H1 (cell line): Measurements from ENCODE around the gene PCDHB10. TPM values are rescaled to one million over a fixed set of nuclear protein-coding genes. Genes with fewer than 3 reads are reported as not detected.
"Not testable (repeated sequence)": the region's sequence is repeated elsewhere in the genome, so short reads cannot be mapped to it uniquely, and the experiment has no call there.

Experiments
- CTCF ChIA-PET: fragments of 300-600 bp; sonication (Branson Sonifier 250); formaldehyde crosslinking; loops from one replicate; lab custom pipeline; 2021; ENCODE audit not compliant: partially characterized antibody; lab: Charles Lee
- POLR2A ChIA-PET: fragments of 300-600 bp; sonication (Branson Sonifier 250); formaldehyde crosslinking; loops from one replicate; lab custom pipeline; 2021; ENCODE audit warnings: inconsistent platforms; ENCODE audit not compliant: partially characterized antibody; lab: Charles Lee
- DNase-seq, 2 experiments: peaks; one replicate each; pipeline versions ENCODE4 v3.0.0 to v3.0.0-alpha.2; 2010 to 2022; ENCODE audit warnings: low spot score in 2 of 2, low read depth in 1 of 2, mixed read lengths in 1 of 2
- FAIRE-seq: peaks from 2 replicates; lab custom pipeline; 2011; peaks lifted over from hg19 to GRCh38; lab: Jason Lieb, UNC
- H2AFZ ChIP-seq: 2 replicates; pipeline ENCODE4 v1.8.1; 2012; ENCODE audit warnings: low read length, inconsistent platforms
- H2AK5ac ChIP-seq: 2 replicates; pipeline ENCODE4 v1.6.1; 2013; ENCODE audit warnings: low read depth, low read length
- H2BK120ac ChIP-seq: replicated peaks from 2 replicates; pipeline ENCODE3; 2013; ENCODE audit warnings: low read depth, low read length, inconsistent platforms
- H2BK12ac ChIP-seq: 2 replicates; pipeline ENCODE4 v1.6.1; 2013; ENCODE audit warnings: low read depth, low read length
- H2BK15ac ChIP-seq: 2 replicates; pipeline ENCODE4 v1.6.1; 2013; ENCODE audit warnings: low read length
- H2BK20ac ChIP-seq: 2 replicates; pipeline ENCODE4 v1.6.1; 2013; ENCODE audit warnings: low read length
- H2BK5ac ChIP-seq: 2 replicates; pipeline ENCODE4 v1.6.1; 2013; ENCODE audit warnings: low read depth, low read length
- H3K14ac ChIP-seq: 2 replicates; pipeline ENCODE4 v1.6.1; 2013; ENCODE audit warnings: inconsistent platforms; ENCODE audit not compliant: insufficient read length
- H3K18ac ChIP-seq: 2 replicates; pipeline ENCODE4 v1.6.1; 2013; ENCODE audit warnings: low read length; ENCODE audit errors: extremely low read depth
- H3K23ac ChIP-seq: 2 replicates; pipeline ENCODE4 v1.6.1; 2013; ENCODE audit warnings: inconsistent platforms; ENCODE audit not compliant: insufficient read length
- H3K23me2 ChIP-seq: 2 replicates; pipeline ENCODE4 v1.6.1; 2013; ENCODE audit warnings: low read depth, low read length
- H3K27ac ChIP-seq: 2 replicates; pipeline ENCODE4 v1.6.1; 2011; ENCODE audit warnings: low read depth, low read length, inconsistent platforms
- H3K27me3 ChIP-seq, 4 experiments: replicated peaks in 1 of 4; 1 replicate in 1 of 4; 2 replicates in 3 of 4; pipeline versions ENCODE4 v1.6.1 to v1.8.1; 2011 to 2013; ENCODE audit warnings: low read length in 3 of 4, mild to moderate bottlenecking in 3 of 4, inconsistent platforms in 2 of 4, mixed read lengths in 2 of 4, moderate library complexity in 1 of 4; ENCODE audit not compliant: control insufficient read depth in 3 of 4, insufficient read depth in 3 of 4; ENCODE audit errors: extremely low read depth in 1 of 4
- H3K36me3 ChIP-seq, 4 experiments: 2 replicates each; pipeline versions ENCODE4 v1.6.1 to v1.8.1; 2011 to 2013; ENCODE audit warnings: mild to moderate bottlenecking in 4 of 4, low read length in 3 of 4, moderate library complexity in 2 of 4, control low read depth in 1 of 4, inconsistent platforms in 1 of 4; ENCODE audit not compliant: insufficient read depth in 4 of 4, control insufficient read depth in 2 of 4
- H3K4ac ChIP-seq: replicated peaks from 2 replicates; pipeline ENCODE3; 2013; ENCODE audit warnings: low read length, low read depth, mixed read lengths, inconsistent platforms; ENCODE audit not compliant: insufficient read length
- H3K4me1 ChIP-seq, 4 experiments: replicated peaks in 1 of 4; 1 replicate in 1 of 4; 2 replicates in 3 of 4; pipeline versions ENCODE4 v1.6.1 to v1.8.1; 2011 to 2013; ENCODE audit warnings: low read length in 3 of 4, inconsistent platforms in 2 of 4, mixed read lengths in 1 of 4; ENCODE audit not compliant: insufficient read depth in 4 of 4, control insufficient read depth in 3 of 4
- H3K4me2 ChIP-seq, 2 experiments: 2 replicates each; pipeline versions ENCODE4 v1.6.1 to v1.8.1; 2011 to 2013; ENCODE audit warnings: low read depth in 2 of 2, low read length in 2 of 2, control low read depth in 1 of 2, inconsistent platforms in 1 of 2, mild to moderate bottlenecking in 1 of 2; ENCODE audit not compliant: insufficient read depth in 1 of 2
- H3K4me3 ChIP-seq, 4 experiments: fragments of 200-600, 300-600 bp in 1 of 4; sonication (generic), shearing (Covaris generic), sonication (Bioruptor Twin) in 1 of 4; 2 replicates each; pipeline versions ENCODE4 v1.5.1 to v1.8.1; 2011 to 2016; ENCODE audit warnings: low read length in 4 of 4, low read depth in 3 of 4, control low read depth in 2 of 4, inconsistent platforms in 2 of 4, mild to moderate bottlenecking in 2 of 4, mixed read lengths in 1 of 4, moderate library complexity in 1 of 4; ENCODE audit not compliant: insufficient read depth in 2 of 4; ENCODE audit errors: extremely low read depth in 1 of 4
- H3K56ac ChIP-seq: replicated peaks from 2 replicates; pipeline ENCODE3; 2013; ENCODE audit warnings: low read depth, mild to moderate bottlenecking, mixed read lengths, low read length, inconsistent platforms; ENCODE audit not compliant: insufficient read length
- H3K79me1 ChIP-seq: 2 replicates; pipeline ENCODE4 v1.6.1; 2013; ENCODE audit warnings: low read depth, low read length, control low read depth
- H3K79me2 ChIP-seq, 2 experiments: 2 replicates each; pipeline versions ENCODE4 v1.6.1 to v1.8.1; 2012 to 2013; ENCODE audit warnings: low read length in 2 of 2, mild to moderate bottlenecking in 2 of 2, inconsistent platforms in 1 of 2; ENCODE audit not compliant: insufficient read depth in 2 of 2, control insufficient read depth in 1 of 2
- H3K9ac ChIP-seq, 4 experiments: replicated peaks in 1 of 4; 1 replicate in 1 of 4; 2 replicates in 3 of 4; pipeline versions ENCODE4 v1.6.1 to v1.8.1; 2011 to 2013; ENCODE audit warnings: low read depth in 3 of 4, low read length in 3 of 4, control low read depth in 2 of 4, mild to moderate bottlenecking in 2 of 4, moderate library complexity in 2 of 4, inconsistent platforms in 1 of 4; ENCODE audit errors: extremely low read depth in 1 of 4
- H3K9me3 ChIP-seq, 2 experiments: 2 replicates each; pipeline versions ENCODE4 v1.6.1 to v1.8.1; 2012 to 2013; ENCODE audit warnings: mild to moderate bottlenecking in 2 of 2, moderate library complexity in 2 of 2, control low read depth in 1 of 2, inconsistent platforms in 1 of 2, low read depth in 1 of 2, low read length in 1 of 2, mixed read lengths in 1 of 2; ENCODE audit not compliant: insufficient read depth in 2 of 2
- H4K20me1 ChIP-seq, 2 experiments: replicated peaks in 1 of 2; 2 replicates each; pipeline versions ENCODE3 to v1.8.1; 2011 to 2013; ENCODE audit warnings: inconsistent platforms in 2 of 2, low read length in 2 of 2, mild to moderate bottlenecking in 1 of 2; ENCODE audit not compliant: insufficient read depth in 2 of 2, control insufficient read depth in 1 of 2
- H4K5ac ChIP-seq: 2 replicates; pipeline ENCODE4 v1.6.1; 2013; ENCODE audit warnings: low read length, low read depth, mixed read lengths, inconsistent platforms; ENCODE audit not compliant: insufficient read length
- H4K8ac ChIP-seq: 2 replicates; pipeline ENCODE4 v1.8.0; 2013; ENCODE audit warnings: mild to moderate bottlenecking, moderate library complexity, low read length, inconsistent platforms; ENCODE audit not compliant: insufficient read depth; ENCODE audit errors: extremely low read depth
- H4K91ac ChIP-seq: replicated peaks from 2 replicates; pipeline ENCODE3; 2013; ENCODE audit warnings: low read length, mixed read lengths, inconsistent platforms; ENCODE audit not compliant: insufficient read length
- WGBS, 2 experiments: shearing (Covaris generic) in 1 of 2; methylation state at CpG; one replicate each; pipeline versions ENCODE4 v1.1.6 to v1.1.7; 2013 to 2015; ENCODE audit warnings: low lambda C conversion rate in 2 of 2, mixed read lengths in 2 of 2, inconsistent platforms in 1 of 2, low coverage in 1 of 2, missing lambda C conversion rate in 1 of 2; ENCODE audit not compliant: insufficient replicate concordance in 2 of 2, insufficient coverage in 1 of 2, insufficient read length in 1 of 2; ENCODE audit errors: extremely low coverage in 1 of 2, missing lambda C conversion rate in 1 of 2; 5-methylcytosine and 5-hydroxymethylcytosine counted together
- polyA plus RNA-seq, 7 experiments: library from polyadenylated mRNA; depleted of rRNA in 3 of 7; stranded (reverse) in 5 of 7; unstranded in 2 of 7; fragments of >200 nt in 5 of 7; fragments of 200-250 nt in 2 of 7; gene quantifications; 1 replicate in 5 of 7; 2 replicates in 1 of 7; 4 replicates in 1 of 7; pipeline versions ENCODE4 v1.2.1 to v1.2.3, GENCODE V29; 2011 to 2013; ENCODE audit warnings: missing spikeins in 2 of 7, mixed read lengths in 2 of 7
- total RNA-seq: library from RNA; stranded (reverse); fragmentation: NEBNext Ultra II Directional; extraction: Animal tissue kit (Norgen Biotek cat#: 25700); gene quantifications from 2 replicates; pipeline ENCODE4 v1.2.1, GENCODE V29; 2021

PCDHB10 gene
- total and polyA plus RNA-seq, 2 of the 8 experiments (the other 6 are each of a cell fraction or from before 2014, with no cell fraction given), result 1.3 to 1.8 TPM

- H3K36me3 ChIP-seq, H3K18ac ChIP-seq, H2BK15ac ChIP-seq, H3K27me3 ChIP-seq, H4K8ac ChIP-seq, H2AFZ ChIP-seq, H4K20me1 ChIP-seq, H2BK120ac ChIP-seq, H4K91ac ChIP-seq, H3K56ac ChIP-seq, H3K9me3 ChIP-seq, CTCF ChIA-PET, POLR2A ChIA-PET, H2BK5ac ChIP-seq, H3K4ac ChIP-seq, DNase-seq, H2BK12ac ChIP-seq, H3K79me1 ChIP-seq, FAIRE-seq, H3K4me1 ChIP-seq, H2BK20ac ChIP-seq, H3K27ac ChIP-seq, H3K9ac ChIP-seq, H3K79me2 ChIP-seq, H3K14ac ChIP-seq, H3K23ac ChIP-seq, H4K5ac ChIP-seq, H3K4me2 ChIP-seq, H3K4me3 ChIP-seq, H3K23me2 ChIP-seq, H2AK5ac ChIP-seq: not testable (repeated sequence)
- 92% methylated on average over 19 of the region's 38 CpGs; no CpG with 5 or more reads in 1 of the 2 experiments for WGBS, 2 experiments
Observed at GRCh38 chr5:141157356-141157755, 34.8 kb upstream of the PCDHB10 start.

GRCh38 chr5:141157901-141158300 lies 34.3 kb upstream of the PCDHB10 start:
- not testable (repeated sequence) for H3K9me3 ChIP-seq, H2BK15ac ChIP-seq

More at GRCh38 chr5:141157901-141158300, 34.3 kb upstream of the PCDHB10 start:
- H3K4ac ChIP-seq, DNase-seq, H4K8ac ChIP-seq, H3K56ac ChIP-seq, H3K4me3 ChIP-seq, H3K23ac ChIP-seq, H2AFZ ChIP-seq, H3K79me1 ChIP-seq, H3K27me3 ChIP-seq, H3K18ac ChIP-seq, H3K27ac ChIP-seq, H3K9ac ChIP-seq, H2BK20ac ChIP-seq, H3K4me2 ChIP-seq, H3K79me2 ChIP-seq, H4K20me1 ChIP-seq, H3K14ac ChIP-seq, H3K23me2 ChIP-seq, POLR2A ChIA-PET, H4K91ac ChIP-seq, H3K36me3 ChIP-seq, H2AK5ac ChIP-seq, H2BK12ac ChIP-seq, H4K5ac ChIP-seq, H3K4me1 ChIP-seq, FAIRE-seq, H2BK120ac ChIP-seq, H2BK5ac ChIP-seq: not testable (repeated sequence)
- CTCF ChIA-PET, result interaction anchor here (0.6 to 1.6 kb wide), 5 partner anchors 12 to 34 kb away, joined by 3 to 9 read pairs (median 6); partner anchors contain the start of genes PCDHB10, PCDHB5 and PCDHB9
- 94% methylated on average over 20 of the region's 28 CpGs; no CpG with 5 or more reads in 1 of the 2 experiments for WGBS, 2 experiments
